Measurements from ENCODE around the gene PDLIM1.

PDLIM1 gene

DNA sequence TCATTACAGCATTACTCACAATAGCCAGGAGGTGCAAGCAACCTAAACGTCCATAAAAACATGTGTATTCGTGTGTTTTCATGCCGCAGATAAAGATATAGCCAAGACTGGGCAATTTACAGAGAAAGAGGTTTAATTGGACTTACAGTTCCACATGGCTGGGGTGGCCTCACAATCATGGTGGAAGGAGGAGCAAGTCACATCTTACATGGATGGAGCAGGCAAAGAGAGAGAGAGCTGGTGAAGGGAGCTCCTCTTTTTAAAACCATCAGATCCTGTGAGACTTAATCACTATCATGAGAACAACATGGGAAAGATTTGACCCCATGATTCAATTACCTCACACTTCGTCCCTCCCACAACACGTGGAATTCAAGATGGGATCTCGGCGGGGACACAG, 33.0 kb downstream of the PDLIM1 start:
- Histone ChIP-seq H3K27me3 (ENCODE audit: control insufficient read depth in 2 of 2, insufficient read depth in 2 of 2, low read length in 2 of 2) (no peaks in the 10 kb centered on the region), H3K9ac (ENCODE audit: low read depth in 1 of 2, low read length in 2 of 2) (no peak overlapping the region), H3K4me3 (ENCODE audit: low read length in 2 of 2) (no peak overlapping the region), H3K9me3 (ENCODE audit: control insufficient read depth in 2 of 2, low read length in 2 of 2) (no peaks in the 10 kb centered on the region), H3K36me3 (ENCODE audit: control insufficient read depth in 2 of 2, insufficient read depth in 2 of 2, low read length in 2 of 2) (peaks cover 44 to 51% of the 10 kb centered on the region in 2 donors), H3K27ac (ENCODE audit: low read depth in 2 of 2, low read length in 2 of 2) (no peak overlapping the region), H3K4me1 (ENCODE audit: control insufficient read depth in 2 of 2, insufficient read depth in 2 of 2, low read length in 2 of 2) (peaks cover 5 to 8% of the 10 kb centered on the region in 2 donors)

DNA sequence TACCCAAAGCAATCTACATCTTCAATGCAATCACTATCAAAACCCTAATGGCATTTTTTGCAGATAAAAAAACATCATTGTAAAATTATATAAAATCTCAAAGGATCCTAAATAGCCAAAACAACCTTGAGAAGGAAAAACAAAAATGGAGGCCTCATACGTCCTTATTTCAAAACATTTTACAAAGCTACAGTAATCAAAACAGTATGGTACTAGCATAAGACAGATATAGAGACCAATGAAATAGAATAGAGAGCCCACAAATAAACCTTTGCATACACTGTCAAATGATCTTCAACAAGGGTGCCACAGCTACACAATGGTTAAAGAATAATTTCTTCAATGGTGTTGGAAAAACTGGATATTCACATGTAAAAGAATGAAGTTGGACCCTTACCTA, 34.5 kb downstream of the PDLIM1 start:
- Histone ChIP-seq H3K36me3 (ENCODE audit: control insufficient read depth in 2 of 2, insufficient read depth in 2 of 2, low read length in 2 of 2) (peaks cover 41 to 52% of the 10 kb centered on the region in 2 donors), H3K27ac (ENCODE audit: low read depth in 2 of 2, low read length in 2 of 2) (no peak overlapping the region), H3K9ac (ENCODE audit: low read depth in 1 of 2, low read length in 2 of 2) (no peak overlapping the region), H3K4me3 (ENCODE audit: low read length in 2 of 2) (no peak overlapping the region), H3K27me3 (ENCODE audit: control insufficient read depth in 2 of 2, insufficient read depth in 2 of 2, low read length in 2 of 2) (no peaks in the 10 kb centered on the region), H3K9me3 (ENCODE audit: control insufficient read depth in 2 of 2, low read length in 2 of 2) (no peaks in the 10 kb centered on the region), H3K4me1 (ENCODE audit: control insufficient read depth in 2 of 2, insufficient read depth in 2 of 2, low read length in 2 of 2) (peaks cover 5 to 8% of the 10 kb centered on the region in 2 donors)

DNA sequence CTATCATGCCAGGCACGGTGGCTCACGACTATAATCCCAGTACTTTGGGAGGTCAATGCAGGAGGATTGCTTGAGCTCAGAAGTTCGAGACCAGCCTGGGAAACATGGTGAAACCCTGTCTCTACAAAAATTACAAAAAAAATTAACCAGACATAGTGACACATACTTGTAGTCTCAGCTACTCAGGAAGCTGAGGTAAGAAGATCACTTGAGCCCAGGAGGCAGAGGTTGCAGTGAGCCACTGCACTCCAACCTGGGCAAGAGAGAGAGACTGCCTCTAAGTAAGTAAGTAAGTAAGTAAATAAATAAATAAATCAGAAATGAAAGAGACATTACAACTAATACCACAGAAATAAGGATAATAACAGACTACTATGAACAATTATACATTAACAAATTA, 36.2 kb downstream of the PDLIM1 start:
- Histone ChIP-seq H3K4me3 (ENCODE audit: low read length in 2 of 2) (no peak overlapping the region), H3K36me3 (ENCODE audit: control insufficient read depth in 2 of 2, insufficient read depth in 2 of 2, low read length in 2 of 2) (peaks cover 33 to 40% of the 10 kb centered on the region in 2 donors), H3K4me1 (ENCODE audit: control insufficient read depth in 2 of 2, insufficient read depth in 2 of 2, low read length in 2 of 2) (peaks cover 0 to 4% of the 10 kb centered on the region in 2 donors), H3K9me3 (ENCODE audit: control insufficient read depth in 2 of 2, low read length in 2 of 2) (no peaks in the 10 kb centered on the region), H3K9ac (ENCODE audit: low read depth in 1 of 2, low read length in 2 of 2) (no peak overlapping the region), H3K27me3 (ENCODE audit: control insufficient read depth in 2 of 2, insufficient read depth in 2 of 2, low read length in 2 of 2) (no peaks in the 10 kb centered on the region), H3K27ac (ENCODE audit: low read depth in 2 of 2, low read length in 2 of 2) (no peak overlapping the region)

DNA sequence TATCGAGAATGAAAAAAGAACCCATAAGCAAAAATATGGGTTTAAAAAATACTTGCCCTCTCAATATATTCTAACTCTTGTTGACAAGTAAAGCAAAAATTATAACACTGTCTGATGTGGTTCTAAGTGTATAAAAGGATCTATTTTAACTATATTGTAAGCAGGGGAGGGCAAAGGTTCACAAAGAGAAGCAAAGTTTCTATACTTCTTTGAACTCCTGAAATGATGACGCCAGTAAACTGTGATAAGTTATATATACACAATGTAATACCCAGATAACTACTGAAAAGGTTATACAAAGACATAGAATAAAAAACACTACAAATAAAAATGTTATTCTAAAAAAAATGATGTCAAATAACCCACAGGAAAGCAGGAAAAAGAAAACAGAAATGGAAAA, 37.1 kb downstream of the PDLIM1 start:
- Histone ChIP-seq H3K9me3 (ENCODE audit: control insufficient read depth in 2 of 2, low read length in 2 of 2) (no peaks in the 10 kb centered on the region), H3K4me3 (ENCODE audit: low read length in 2 of 2) (no peak overlapping the region), H3K9ac (ENCODE audit: low read depth in 1 of 2, low read length in 2 of 2) (no peak overlapping the region), H3K27me3 (ENCODE audit: control insufficient read depth in 2 of 2, insufficient read depth in 2 of 2, low read length in 2 of 2) (no peaks in the 10 kb centered on the region), H3K4me1 (ENCODE audit: control insufficient read depth in 2 of 2, insufficient read depth in 2 of 2, low read length in 2 of 2) (peaks cover 2 to 7% of the 10 kb centered on the region in 2 donors), H3K27ac (ENCODE audit: low read depth in 2 of 2, low read length in 2 of 2) (no peak overlapping the region), H3K36me3 (ENCODE audit: control insufficient read depth in 2 of 2, insufficient read depth in 2 of 2, low read length in 2 of 2) (peaks cover 28 to 40% of the 10 kb centered on the region in 2 donors)

DNA sequence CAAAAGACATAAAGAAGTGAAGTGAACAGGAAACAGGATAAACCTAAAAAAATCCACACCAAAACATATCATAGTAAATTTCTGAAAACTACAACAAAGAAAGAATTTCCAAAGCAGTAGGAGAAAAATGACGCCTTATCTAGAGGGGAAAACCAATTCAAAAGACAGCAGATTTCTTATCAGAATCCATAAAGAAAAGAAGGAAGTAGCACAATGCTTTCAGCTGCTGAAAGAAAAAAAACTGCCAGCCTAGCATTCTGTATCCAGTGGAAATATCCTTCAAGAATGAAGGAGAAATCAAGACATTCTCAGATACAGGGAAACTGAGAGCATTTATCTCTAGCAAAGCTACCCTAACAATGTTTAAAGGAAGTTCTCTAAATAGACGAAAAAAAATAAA, 37.8 kb downstream of the PDLIM1 start:
- no peaks in the 10 kb centered on the region for H3K9me3 ChIP-seq (ENCODE audit: control insufficient read depth in 2 of 2, low read length in 2 of 2)
- H3K4me3 ChIP-seq (ENCODE audit: low read length in 2 of 2), result no peak overlapping the region
- no peak overlapping the region for H3K27ac ChIP-seq (ENCODE audit: low read depth in 2 of 2, low read length in 2 of 2)
- H3K36me3 ChIP-seq (ENCODE audit: control insufficient read depth in 2 of 2, insufficient read depth in 2 of 2, low read length in 2 of 2), result peaks cover 29 to 43% of the 10 kb centered on the region in 2 donors
- H3K9ac ChIP-seq (ENCODE audit: low read depth in 1 of 2, low read length in 2 of 2), result no peak overlapping the region
- H3K4me1 ChIP-seq (ENCODE audit: control insufficient read depth in 2 of 2, insufficient read depth in 2 of 2, low read length in 2 of 2), result peaks cover 2 to 7% of the 10 kb centered on the region in 2 donors
- no peaks in the 10 kb centered on the region for H3K27me3 ChIP-seq (ENCODE audit: control insufficient read depth in 2 of 2, insufficient read depth in 2 of 2, low read length in 2 of 2)

DNA sequence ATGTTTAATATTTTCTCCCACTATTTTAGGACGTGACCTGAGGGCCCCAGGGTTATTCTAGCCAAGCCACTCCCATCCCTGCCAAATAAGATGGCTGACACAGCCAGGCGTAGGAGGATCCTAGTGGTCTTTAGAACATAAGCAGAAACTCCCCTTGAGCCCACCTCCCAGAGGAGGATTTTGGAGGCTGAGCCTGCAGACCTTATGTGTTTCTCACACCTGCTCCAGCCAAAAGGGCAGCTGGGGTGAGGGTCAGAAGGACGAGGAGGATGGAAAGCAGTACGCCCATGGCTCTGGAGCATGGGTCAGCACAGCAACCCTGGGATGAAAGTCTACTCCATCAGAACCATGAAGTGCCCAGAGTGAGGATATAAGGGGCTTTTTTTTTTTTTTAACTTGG, 39.9 kb downstream of the PDLIM1 start:
- no peak overlapping the region for H3K4me3 ChIP-seq (ENCODE audit: low read length in 2 of 2)
- H3K4me1 ChIP-seq (ENCODE audit: control insufficient read depth in 2 of 2, insufficient read depth in 2 of 2, low read length in 2 of 2), result peaks cover 2 to 7% of the 10 kb centered on the region in 2 donors
- no peak overlapping the region for H3K27ac ChIP-seq (ENCODE audit: low read depth in 2 of 2, low read length in 2 of 2)
- H3K9me3 ChIP-seq (ENCODE audit: control insufficient read depth in 2 of 2, low read length in 2 of 2), result no peaks in the 10 kb centered on the region
- H3K27me3 ChIP-seq (ENCODE audit: control insufficient read depth in 2 of 2, insufficient read depth in 2 of 2, low read length in 2 of 2), result no peaks in the 10 kb centered on the region
- no peak overlapping the region for H3K9ac ChIP-seq (ENCODE audit: low read depth in 1 of 2, low read length in 2 of 2)
- H3K36me3 ChIP-seq (ENCODE audit: control insufficient read depth in 2 of 2, insufficient read depth in 2 of 2, low read length in 2 of 2), result peaks cover 23 to 43% of the 10 kb centered on the region in 2 donors

DNA sequence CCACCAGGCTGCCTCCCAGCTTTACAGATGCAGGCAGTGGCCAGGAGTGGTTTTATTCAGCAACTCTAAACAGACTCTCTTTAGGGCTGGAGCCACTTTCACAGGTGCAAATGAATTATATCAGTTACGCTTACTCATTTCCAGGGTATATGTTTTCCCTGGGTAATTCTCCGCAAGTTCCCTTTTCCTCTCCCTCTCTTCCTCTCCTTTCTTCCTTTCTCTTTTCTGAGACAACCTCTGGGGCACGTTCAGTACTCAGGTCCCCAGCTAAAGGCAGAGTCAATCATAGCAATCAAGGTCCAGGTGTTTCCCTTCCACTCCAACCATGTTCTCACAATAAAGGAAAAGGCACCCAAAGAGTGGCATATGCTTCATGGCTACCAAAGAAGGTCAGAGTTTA, 41.3 kb downstream of the PDLIM1 start:
- peaks cover 35 to 50% of the 10 kb centered on the region in 2 donors for H3K36me3 ChIP-seq (ENCODE audit: control insufficient read depth in 2 of 2, insufficient read depth in 2 of 2, low read length in 2 of 2)
- no peaks in the 10 kb centered on the region for H3K27me3 ChIP-seq (ENCODE audit: control insufficient read depth in 2 of 2, insufficient read depth in 2 of 2, low read length in 2 of 2)
- H3K9ac ChIP-seq (ENCODE audit: low read depth in 1 of 2, low read length in 2 of 2), result no peak overlapping the region
- peaks cover 2 to 7% of the 10 kb centered on the region in 2 donors for H3K4me1 ChIP-seq (ENCODE audit: control insufficient read depth in 2 of 2, insufficient read depth in 2 of 2, low read length in 2 of 2)
- no peak overlapping the region for H3K27ac ChIP-seq (ENCODE audit: low read depth in 2 of 2, low read length in 2 of 2)
- no peaks in the 10 kb centered on the region for H3K9me3 ChIP-seq (ENCODE audit: control insufficient read depth in 2 of 2, low read length in 2 of 2)
- no peak overlapping the region for H3K4me3 ChIP-seq (ENCODE audit: low read length in 2 of 2)

DNA sequence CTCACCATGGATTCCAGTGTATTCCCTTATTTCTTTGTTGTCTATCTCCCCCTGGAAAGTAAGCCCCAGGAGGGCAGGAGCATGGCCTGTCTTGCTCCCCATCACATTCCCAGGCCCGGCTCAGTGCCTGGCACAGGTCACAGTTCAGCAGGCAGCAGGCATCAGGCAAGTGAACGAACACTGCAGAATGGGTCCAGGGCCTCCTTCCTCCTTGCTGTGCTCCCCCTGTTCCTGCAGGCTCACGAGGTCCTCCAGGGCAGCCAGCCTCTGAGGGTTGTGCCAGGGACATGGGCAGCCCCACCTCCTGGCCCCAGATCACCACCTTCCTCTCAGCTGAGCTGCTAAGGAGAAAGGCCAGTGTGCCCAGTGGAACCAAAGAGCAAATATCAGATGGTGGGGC, 41.8 kb downstream of the PDLIM1 start:
- H3K9ac ChIP-seq (ENCODE audit: low read depth in 1 of 2, low read length in 2 of 2), result no peak overlapping the region
- peaks cover 2 to 11% of the 10 kb centered on the region in 2 donors for H3K4me1 ChIP-seq (ENCODE audit: control insufficient read depth in 2 of 2, insufficient read depth in 2 of 2, low read length in 2 of 2)
- H3K4me3 ChIP-seq (ENCODE audit: low read length in 2 of 2), result no peak overlapping the region
- no peaks in the 10 kb centered on the region for H3K27me3 ChIP-seq (ENCODE audit: control insufficient read depth in 2 of 2, insufficient read depth in 2 of 2, low read length in 2 of 2)
- peak overlapping the region in 1 of 2 donors; percentile 14 for H3K27ac ChIP-seq (ENCODE audit: low read depth in 2 of 2, low read length in 2 of 2)
- H3K36me3 ChIP-seq (ENCODE audit: control insufficient read depth in 2 of 2, insufficient read depth in 2 of 2, low read length in 2 of 2), result peaks cover 39 to 51% of the 10 kb centered on the region in 2 donors
- no peaks in the 10 kb centered on the region for H3K9me3 ChIP-seq (ENCODE audit: control insufficient read depth in 2 of 2, low read length in 2 of 2)

DNA sequence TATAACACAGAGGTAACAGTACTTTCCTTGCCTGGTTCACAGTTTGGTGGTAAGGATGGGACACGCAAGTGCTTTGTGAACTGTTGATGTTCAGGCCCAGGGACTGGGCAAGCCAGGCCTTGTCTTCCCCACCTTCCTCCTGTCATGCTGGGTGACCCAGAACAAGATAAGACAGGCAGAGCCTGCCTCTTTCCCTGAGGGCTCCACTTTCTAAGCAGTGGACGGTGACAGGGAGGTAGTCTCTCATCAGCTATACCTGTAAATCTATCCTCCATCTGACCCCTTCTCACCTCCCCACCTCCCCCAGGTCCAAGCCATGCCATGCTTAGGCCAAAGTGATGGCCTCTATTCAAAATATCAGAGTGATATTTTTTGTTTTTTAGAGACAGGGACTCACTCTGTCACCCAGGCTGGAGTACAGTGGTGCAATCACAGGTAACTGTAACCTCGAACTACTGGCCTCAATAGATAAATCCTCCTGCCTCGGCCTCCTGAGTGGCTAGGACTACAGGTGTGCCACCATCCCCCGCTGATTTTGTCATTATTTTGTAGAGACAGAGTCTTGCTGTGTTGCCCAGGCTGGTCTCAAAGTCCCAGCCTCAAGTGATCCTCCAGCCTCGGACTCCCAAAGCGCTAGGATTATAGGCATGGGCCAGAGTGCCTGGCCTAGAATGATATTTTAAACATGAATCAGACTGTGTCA, 42.8 kb downstream of the PDLIM1 start:
- Histone ChIP-seq H3K4me3 (ENCODE audit: low read length in 2 of 2) (no peak overlapping the region), H3K27ac (ENCODE audit: low read depth in 2 of 2, low read length in 2 of 2) (peak overlapping the region in 1 of 2 donors; percentile 10), H3K9ac (ENCODE audit: low read depth in 1 of 2, low read length in 2 of 2) (no peak overlapping the region), H3K9me3 (ENCODE audit: control insufficient read depth in 2 of 2, low read length in 2 of 2) (no peaks in the 10 kb centered on the region), H3K4me1 (ENCODE audit: control insufficient read depth in 2 of 2, insufficient read depth in 2 of 2, low read length in 2 of 2) (peaks cover 2 to 9% of the 10 kb centered on the region in 2 donors), H3K36me3 (ENCODE audit: control insufficient read depth in 2 of 2, insufficient read depth in 2 of 2, low read length in 2 of 2) (peaks cover 48 to 51% of the 10 kb centered on the region in 2 donors), H3K27me3 (ENCODE audit: control insufficient read depth in 2 of 2, insufficient read depth in 2 of 2, low read length in 2 of 2) (no peaks in the 10 kb centered on the region)

DNA sequence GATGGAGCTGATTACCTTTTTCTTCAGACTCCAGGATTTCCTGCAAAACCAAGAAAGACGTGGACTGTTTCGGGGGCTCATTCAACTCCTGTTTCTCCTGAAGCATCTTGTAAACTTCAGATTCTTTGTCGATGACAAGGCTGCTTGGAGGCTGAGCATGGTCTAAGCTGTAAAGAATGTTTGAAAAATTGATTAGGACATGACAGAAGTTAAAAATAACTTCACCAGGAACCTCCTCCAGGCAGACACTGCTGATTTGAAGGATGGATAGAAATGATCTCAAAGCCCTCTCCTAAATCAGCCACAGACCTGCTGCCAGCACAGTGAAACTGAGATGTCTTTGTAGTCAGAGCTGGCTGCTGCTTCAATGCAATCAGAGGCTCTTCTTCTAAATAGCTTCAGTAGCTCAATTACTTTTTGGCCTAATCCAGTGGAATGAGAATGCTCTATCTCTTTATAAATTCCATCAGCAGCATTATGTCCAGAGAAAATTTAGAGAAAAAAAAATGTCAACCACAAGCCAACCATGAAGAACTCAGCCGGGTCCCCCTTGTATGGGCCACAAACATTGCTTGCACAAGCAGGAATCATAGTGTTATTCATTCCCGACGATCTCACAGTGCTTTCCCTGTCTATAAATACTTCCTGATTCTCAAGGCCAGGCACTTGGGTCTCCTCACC, 43.5 kb downstream of the PDLIM1 start:
- peaks cover 2 to 9% of the 10 kb centered on the region in 2 donors for H3K4me1 ChIP-seq (ENCODE audit: control insufficient read depth in 2 of 2, insufficient read depth in 2 of 2, low read length in 2 of 2)
- peaks cover 50 to 56% of the 10 kb centered on the region in 2 donors for H3K36me3 ChIP-seq (ENCODE audit: control insufficient read depth in 2 of 2, insufficient read depth in 2 of 2, low read length in 2 of 2)
- H3K9ac ChIP-seq (ENCODE audit: low read depth in 1 of 2, low read length in 2 of 2), result no peak overlapping the region
- peak overlapping the region in 1 of 2 donors; percentile 10 for H3K27ac ChIP-seq (ENCODE audit: low read depth in 2 of 2, low read length in 2 of 2)
- no peaks in the 10 kb centered on the region for H3K27me3 ChIP-seq (ENCODE audit: control insufficient read depth in 2 of 2, insufficient read depth in 2 of 2, low read length in 2 of 2)
- no peaks in the 10 kb centered on the region for H3K9me3 ChIP-seq (ENCODE audit: control insufficient read depth in 2 of 2, low read length in 2 of 2)
- no peak overlapping the region for H3K4me3 ChIP-seq (ENCODE audit: low read length in 2 of 2)

Data from mucosa of rectum (tissue), 2 donors.